Astrocyte (in vitro differentiated cells and primary cell): ENCODE data around the gene MTO1. TPM values are rescaled to one million over a fixed set of nuclear protein-coding genes. Genes with fewer than 3 reads are reported as not detected.

Experiments used
- DNase-seq: peaks from one replicate; pipeline ENCODE4 v3.0.0-alpha.2; 2010; ENCODE audit warnings: low read depth
- FAIRE-seq: peaks from 2 replicates; lab custom pipeline; 2011; peaks lifted over from hg19 to GRCh38; lab: Jason Lieb, UNC
- H2AFZ ChIP-seq: 2 replicates; pipeline ENCODE4 v1.6.0; 2012; ENCODE audit warnings: low read depth, low read length, inconsistent platforms
- H3K27ac ChIP-seq: 2 replicates; pipeline ENCODE4 v1.5.1; 2011; ENCODE audit warnings: low read depth, low read length, inconsistent platforms
- H3K27me3 ChIP-seq: 2 replicates; pipeline ENCODE4 v1.6.0; 2011; ENCODE audit warnings: low read length, inconsistent platforms; ENCODE audit not compliant: insufficient read depth
- H3K36me3 ChIP-seq: 2 replicates; pipeline ENCODE4 v1.5.1; 2011; ENCODE audit warnings: low read length, inconsistent platforms; ENCODE audit not compliant: insufficient read depth
- H3K4me1 ChIP-seq: 2 replicates; pipeline ENCODE4 v1.5.1; 2011; ENCODE audit warnings: low read length, inconsistent platforms; ENCODE audit not compliant: insufficient read depth
- H3K4me2 ChIP-seq: 2 replicates; pipeline ENCODE4 v1.6.0; 2012; ENCODE audit warnings: low read length, inconsistent platforms
- H3K4me3 ChIP-seq: 2 replicates; pipeline ENCODE4 v1.5.1; 2011; ENCODE audit warnings: low read depth, mild to moderate bottlenecking, low read length, inconsistent platforms; ENCODE audit not compliant: insufficient read depth
- H3K79me2 ChIP-seq: 2 replicates; pipeline ENCODE4 v1.6.0; 2012; ENCODE audit warnings: mild to moderate bottlenecking, low read length, inconsistent platforms; ENCODE audit not compliant: insufficient read depth
- H3K9ac ChIP-seq: 2 replicates; pipeline ENCODE4 v1.6.0; 2012; ENCODE audit warnings: mild to moderate bottlenecking, low read length, inconsistent platforms
- H3K9me3 ChIP-seq: 2 replicates; pipeline ENCODE4 v1.5.1; 2012; ENCODE audit warnings: low read depth, mild to moderate bottlenecking, low read length, inconsistent platforms; ENCODE audit not compliant: insufficient read depth
- H4K20me1 ChIP-seq: 2 replicates; pipeline ENCODE4 v1.6.0; 2012; ENCODE audit warnings: low read length, inconsistent platforms; ENCODE audit not compliant: insufficient read depth
- H3K27ac Mint-ChIP-seq: one replicate; pipeline ENCODE4 v1.8.0; 2021; ENCODE audit warnings: mild to moderate bottlenecking, mixed read lengths; ENCODE audit not compliant: unreplicated experiment
- H3K27me3 Mint-ChIP-seq: one replicate; pipeline ENCODE4 v1.8.0; 2021; ENCODE audit warnings: low read depth, mixed read lengths; ENCODE audit not compliant: unreplicated experiment
- H3K36me3 Mint-ChIP-seq: one replicate; pipeline ENCODE4 v1.8.0; 2021; ENCODE audit warnings: low read depth, mixed read lengths; ENCODE audit not compliant: unreplicated experiment
- H3K4me1 Mint-ChIP-seq: one replicate; pipeline ENCODE4 v1.8.0; 2021; ENCODE audit warnings: low read depth, mixed read lengths; ENCODE audit not compliant: unreplicated experiment
- H3K4me3 Mint-ChIP-seq: one replicate; pipeline ENCODE4 v1.8.0; 2021; ENCODE audit warnings: mild to moderate bottlenecking, moderate library complexity, mixed read lengths; ENCODE audit not compliant: unreplicated experiment
- H3K9me3 Mint-ChIP-seq: one replicate; pipeline ENCODE4 v1.8.0; 2021; ENCODE audit warnings: mild to moderate bottlenecking, mixed read lengths; ENCODE audit not compliant: unreplicated experiment
- CTCF ChIP-seq: IDR thresholded peaks from 2 replicates; pipeline ENCODE4 v1.5.1; 2011; ENCODE audit warnings: low read depth, mild to moderate bottlenecking, inconsistent platforms, low read length, moderate library complexity; ENCODE audit not compliant: insufficient read depth
- EZH2 ChIP-seq: IDR thresholded peaks from 2 replicates; pipeline ENCODE4 v1.6.1; 2012; ENCODE audit warnings: mild to moderate bottlenecking, low read length, inconsistent platforms; ENCODE audit not compliant: insufficient read depth
- total RNA-seq: library from RNA; stranded (reverse); gene quantifications from 2 replicates; pipeline ENCODE4 v1.2.1, GENCODE V29; 2021

The MTO1 gene
- total RNA-seq, 1 donor from 2014 or later = 17.6 TPM

GRCh38 chr6:73481969-73482368 lies 20.4 kb downstream of the MTO1 start:
- Mint-ChIP-seq H3K36me3 (peaks cover 10% of the 10 kb centered on the region), H3K27me3 (no peaks in the 10 kb centered on the region), H3K4me1 (no peaks in the 10 kb centered on the region), H3K4me3 (no peak overlapping the region), H3K27ac (no peak overlapping the region), H3K9me3 (no peaks in the 10 kb centered on the region)
- FAIRE-seq (no peak), DNase-seq (peak; percentile 33)
- H3K9ac ChIP-seq = no peak overlapping the region
- H3K4me3 ChIP-seq = no peak overlapping the region
- H4K20me1 ChIP-seq = no peaks in the 10 kb centered on the region
- TF ChIP-seq EZH2 (no peak), CTCF (no peak)
- H3K27ac ChIP-seq = no peak overlapping the region
- no peaks in the 10 kb centered on the region for H3K4me1 ChIP-seq
- H3K9me3 ChIP-seq = no peaks in the 10 kb centered on the region
- no peaks in the 10 kb centered on the region for H3K79me2 ChIP-seq
- H3K36me3 ChIP-seq = peaks cover 29% of the 10 kb centered on the region
- H3K4me2 ChIP-seq = no peak overlapping the region
- no peak overlapping the region for H2AFZ ChIP-seq
- no peaks in the 10 kb centered on the region for H3K27me3 ChIP-seq

DNA sequence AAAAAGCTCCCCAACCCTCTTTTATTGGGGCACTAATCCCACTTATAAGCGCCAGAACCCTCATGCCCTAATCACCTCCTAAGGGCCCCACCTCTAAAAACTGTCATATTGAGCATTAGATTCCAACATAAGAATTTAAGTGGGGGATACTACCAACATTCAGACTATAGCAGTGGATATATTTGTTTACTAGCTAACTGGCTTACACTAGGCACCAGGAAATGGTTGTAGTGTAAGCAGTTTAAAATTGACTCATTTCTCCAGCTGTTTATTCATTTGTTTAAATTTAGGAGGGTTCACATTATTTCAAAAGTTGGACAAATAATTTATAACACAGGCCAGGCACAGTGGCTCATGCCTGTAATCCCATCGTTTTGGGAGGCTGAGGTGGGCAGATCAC lies 22.9 kb downstream of the MTO1 start:
- H3K4me2 ChIP-seq = no peak overlapping the region
- H3K27ac ChIP-seq = no peak overlapping the region
- Mint-ChIP-seq H3K9me3 (no peaks in the 10 kb centered on the region), H3K36me3 (peaks cover 21% of the 10 kb centered on the region), H3K4me1 (no peaks in the 10 kb centered on the region), H3K27me3 (no peaks in the 10 kb centered on the region), H3K4me3 (no peak overlapping the region), H3K27ac (no peak overlapping the region)
- no peak for TF ChIP-seq EZH2
- no peak for TF ChIP-seq CTCF
- H3K9me3 ChIP-seq = no peaks in the 10 kb centered on the region
- no peaks in the 10 kb centered on the region for H4K20me1 ChIP-seq
- no peaks in the 10 kb centered on the region for H3K27me3 ChIP-seq
- no peak for FAIRE-seq
- H2AFZ ChIP-seq = no peak overlapping the region
- no peak for DNase-seq
- H3K4me1 ChIP-seq = no peaks in the 10 kb centered on the region
- no peak overlapping the region for H3K4me3 ChIP-seq
- no peak overlapping the region for H3K9ac ChIP-seq
- peaks cover 34% of the 10 kb centered on the region for H3K36me3 ChIP-seq
- H3K79me2 ChIP-seq = no peaks in the 10 kb centered on the region

- FAIRE-seq (no peak), DNase-seq (no peak)
- H3K9me3 Mint-ChIP-seq = peaks cover 4% of the 10 kb centered on the region
- no peaks in the 10 kb centered on the region for H3K27me3 Mint-ChIP-seq
- Histone ChIP-seq H2AFZ (no peak overlapping the region), H4K20me1 (no peaks in the 10 kb centered on the region), H3K4me1 (no peaks in the 10 kb centered on the region), H3K4me2 (no peak overlapping the region), H3K4me3 (no peak overlapping the region), H3K27ac (no peak overlapping the region), H3K79me2 (no peaks in the 10 kb centered on the region), H3K9me3 (no peaks in the 10 kb centered on the region), H3K27me3 (no peaks in the 10 kb centered on the region), H3K9ac (no peak overlapping the region), H3K36me3 (peaks cover 22% of the 10 kb centered on the region)
- no peak for TF ChIP-seq EZH2
- no peak for TF ChIP-seq CTCF
- H3K27ac Mint-ChIP-seq = no peak overlapping the region
- H3K4me3 Mint-ChIP-seq = no peak overlapping the region
- peaks cover 4% of the 10 kb centered on the region for H3K4me1 Mint-ChIP-seq
- H3K36me3 Mint-ChIP-seq = peaks cover 23% of the 10 kb centered on the region
These were observed 25.9 kb downstream of the MTO1 start for GRCh38 chr6:73487473-73487872.
